WTC11 (cell line): ENCODE data around the gene CELSR1. TPM values are rescaled to one million over a fixed set of nuclear protein-coding genes. Genes with fewer than 3 reads are reported as not detected.

Source experiments
- ATAC-seq: fragments of 200-7000 bp; cut with Tn5 transposase; 2 replicates; pipeline ENCODE4 v1.10.0; 2021; ENCODE audit warnings: mild to moderate bottlenecking, moderate library complexity
- CTCF ChIA-PET: fragments of 300-600 bp; sonication (Branson Sonifier 250); formaldehyde crosslinking; loops from one replicate; lab custom pipeline; 2021; ENCODE audit warnings: antibody characterized with exemption; lab: Charles Lee
- POLR2A ChIA-PET: fragments of 350-600 bp; sonication (Branson Sonifier 250); formaldehyde crosslinking; loops from one replicate; lab custom pipeline; 2021; ENCODE audit warnings: antibody characterized with exemption; lab: Charles Lee
- DNase-seq: peaks from one replicate; pipeline ENCODE4 v3.0.0; 2021; ENCODE audit warnings: low spot score
- H3K27ac Mint-ChIP-seq: 2 replicates; pipeline ENCODE4 v1.8.0; 2021; ENCODE audit warnings: mixed read lengths
- H3K27me3 Mint-ChIP-seq: 2 replicates; pipeline ENCODE4 v1.8.0; 2021; ENCODE audit warnings: low read depth, mild to moderate bottlenecking, moderate library complexity, mixed read lengths
- H3K36me3 Mint-ChIP-seq: 2 replicates; pipeline ENCODE4 v1.8.0; 2021; ENCODE audit warnings: mixed read lengths
- H3K4me1 Mint-ChIP-seq: 2 replicates; pipeline ENCODE4 v1.8.0; 2022; ENCODE audit warnings: mixed read lengths
- H3K4me3 Mint-ChIP-seq: 2 replicates; pipeline ENCODE4 v1.8.0; 2021; ENCODE audit warnings: mild to moderate bottlenecking, moderate library complexity, mixed read lengths
- H3K9me3 Mint-ChIP-seq: 2 replicates; pipeline ENCODE4 v1.8.0; 2021; ENCODE audit warnings: mixed read lengths
- CDX4 ChIP-seq: fragments of 250-450 bp; sonication (Bioruptor Pico); IDR thresholded peaks from 2 replicates; pipeline ENCODE4 v1.9.0; 2021; ENCODE audit warnings: moderate library complexity, mild to moderate bottlenecking, inconsistent platforms, borderline replicate concordance
- ESRRA ChIP-seq: sonication (generic); formaldehyde crosslinking; IDR thresholded peaks from 2 replicates; pipeline ENCODE4 v1.8.1; 2022; ENCODE audit warnings: mild to moderate bottlenecking, missing genetic modification reagents, borderline replicate concordance
- FOXK1 ChIP-seq: sonication (generic); formaldehyde crosslinking; IDR thresholded peaks from 2 replicates; pipeline ENCODE4 v1.8.0; 2022; ENCODE audit warnings: mild to moderate bottlenecking, moderate library complexity, missing genetic modification reagents
- GRHL2 ChIP-seq: fragments of 250-450 bp; sonication (Bioruptor Pico); IDR thresholded peaks from 2 replicates; pipeline ENCODE4 v1.8.0; 2022; ENCODE audit warnings: mild to moderate bottlenecking, moderate library complexity; ENCODE audit not compliant: insufficient replicate concordance, severe bottlenecking
- GTF2I ChIP-seq: fragments of 250-450 bp; sonication (Bioruptor Pico); conservative IDR thresholded peaks from 2 replicates; pipeline ENCODE4 v1.4.0; 2021; ENCODE audit warnings: mild to moderate bottlenecking
- IRF1 ChIP-seq: sonication (generic); formaldehyde crosslinking; IDR thresholded peaks from 2 replicates; pipeline ENCODE4 v1.8.0; 2023; ENCODE audit warnings: missing genetic modification reagents
- JAZF1 ChIP-seq: fragments of 250-450 bp; sonication (Bioruptor Pico); IDR thresholded peaks from 2 replicates; pipeline ENCODE4 v1.9.0; 2021; ENCODE audit warnings: moderate library complexity, mild to moderate bottlenecking, inconsistent platforms
- MAX ChIP-seq: sonication (generic); formaldehyde crosslinking; IDR thresholded peaks from 2 replicates; pipeline ENCODE4 v1.8.0; 2022; ENCODE audit warnings: mild to moderate bottlenecking, missing genetic modification reagents
- NFATC4 ChIP-seq: fragments of 250-450 bp; sonication (Bioruptor Pico); IDR thresholded peaks from 2 replicates; pipeline ENCODE4 v1.9.0; 2021; ENCODE audit warnings: mild to moderate bottlenecking
- OVOL2 ChIP-seq: fragments of 250-450 bp; sonication (Bioruptor Pico); IDR thresholded peaks from 2 replicates; pipeline ENCODE4 v1.9.0; 2021; ENCODE audit warnings: mild to moderate bottlenecking, borderline replicate concordance
- PRRX2 ChIP-seq: fragments of 250-450 bp; sonication (Bioruptor Pico); IDR thresholded peaks from 2 replicates; pipeline ENCODE4 v1.8.0; 2021; ENCODE audit warnings: mild to moderate bottlenecking
- RORB ChIP-seq: fragments of 250-450 bp; sonication (Bioruptor Pico); IDR thresholded peaks from 2 replicates; pipeline ENCODE4 v1.9.0; 2021; ENCODE audit warnings: mild to moderate bottlenecking
- TCF7 ChIP-seq: sonication (generic); formaldehyde crosslinking; IDR thresholded peaks from 2 replicates; pipeline ENCODE4 v1.8.0; 2022; ENCODE audit warnings: mild to moderate bottlenecking, low read depth, missing genetic modification reagents, moderate library complexity
- ZNF317 ChIP-seq: sonication (generic); formaldehyde crosslinking; IDR thresholded peaks from 2 replicates; pipeline ENCODE4 v1.8.1; 2023; ENCODE audit warnings: low read depth, mild to moderate bottlenecking, moderate library complexity, missing genetic modification reagents, borderline replicate concordance
- ZNF396 ChIP-seq: fragments of 250-450 bp; sonication (Bioruptor Pico); IDR thresholded peaks from 2 replicates; pipeline ENCODE4 v1.8.0; 2021; ENCODE audit warnings: mild to moderate bottlenecking, moderate library complexity, borderline replicate concordance
- ZNF671 ChIP-seq: fragments of 250-450 bp; sonication (Bioruptor Pico); IDR thresholded peaks from 2 replicates; pipeline ENCODE4 v1.8.0; 2021; ENCODE audit warnings: mild to moderate bottlenecking
- total RNA-seq: library from RNA; stranded (reverse); gene quantifications from 3 replicates; pipeline ENCODE4 v1.2.3, GENCODE V29; 2021
- TF ChIP-seq, protein P1 (sequence below): sonication (generic); formaldehyde crosslinking; IDR thresholded peaks from 2 replicates; pipeline ENCODE4 v1.8.0; 2022; ENCODE audit warnings: mild to moderate bottlenecking, missing genetic modification reagents
- TF ChIP-seq, protein P2 (sequence below): fragments of 250-450 bp; sonication (Bioruptor Pico); conservative IDR thresholded peaks from 2 replicates; pipeline ENCODE4 v1.9.0; 2021; ENCODE audit warnings: mild to moderate bottlenecking
- TF ChIP-seq, protein P3 (sequence below): sonication (generic); formaldehyde crosslinking; IDR thresholded peaks from 2 replicates; pipeline ENCODE4 v1.8.1; 2023; ENCODE audit warnings: mild to moderate bottlenecking, missing genetic modification reagents

CELSR1 gene
- total RNA-seq, 1 experiment from 2014 or later, result 16.8 TPM

DNA sequence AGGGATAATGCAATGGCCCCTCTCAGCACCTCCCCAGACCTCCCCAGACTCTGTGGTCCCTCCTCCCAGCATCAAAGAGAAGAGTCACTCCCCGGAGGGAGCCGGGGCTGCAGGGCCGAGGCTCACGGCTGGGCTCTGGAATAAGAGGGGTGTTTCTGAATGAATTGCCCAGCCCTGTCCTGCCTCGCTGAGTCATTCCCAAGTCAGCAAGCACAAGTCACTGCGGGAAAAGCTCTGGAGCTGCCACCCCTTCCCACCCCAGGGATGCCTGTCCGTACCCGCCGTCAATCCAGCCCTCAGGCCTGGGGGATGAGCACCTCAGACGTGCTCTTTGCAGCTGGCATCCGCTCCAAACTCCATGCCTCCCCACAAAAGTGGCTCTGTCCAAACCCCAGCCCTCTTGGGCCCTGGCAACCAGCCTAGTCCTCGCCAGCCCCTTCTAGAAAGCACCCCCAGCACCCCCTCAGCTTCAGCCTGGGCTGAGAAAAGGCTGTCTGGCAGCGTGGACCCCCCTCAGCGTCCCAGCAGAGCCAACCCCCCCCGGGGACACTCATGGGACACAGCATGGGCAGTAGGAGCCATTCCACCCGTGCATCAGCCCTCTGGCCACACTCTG is 22.7 kb downstream of the CELSR1 start (continued):
- no peak for TF ChIP-seq CDX4 (CRISPR knock-in tag)
- no peak for TF ChIP-seq ZNF671 (CRISPR knock-in tag)
- no peak for TF ChIP-seq IRF1 (CRISPR knock-in tag)
- TF ChIP-seq ESRRA, result no peak
- TF ChIP-seq TCF7, result no peak
- no peak for TF ChIP-seq NFATC4 (CRISPR knock-in tag)
- TF ChIP-seq, protein P1, sequence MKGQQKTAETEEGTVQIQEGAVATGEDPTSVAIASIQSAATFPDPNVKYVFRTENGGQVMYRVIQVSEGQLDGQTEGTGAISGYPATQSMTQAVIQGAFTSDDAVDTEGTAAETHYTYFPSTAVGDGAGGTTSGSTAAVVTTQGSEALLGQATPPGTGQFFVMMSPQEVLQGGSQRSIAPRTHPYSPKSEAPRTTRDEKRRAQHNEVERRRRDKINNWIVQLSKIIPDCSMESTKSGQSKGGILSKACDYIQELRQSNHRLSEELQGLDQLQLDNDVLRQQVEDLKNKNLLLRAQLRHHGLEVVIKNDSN (CRISPR knock-in tag), result no peak
- TF ChIP-seq, protein P2, sequence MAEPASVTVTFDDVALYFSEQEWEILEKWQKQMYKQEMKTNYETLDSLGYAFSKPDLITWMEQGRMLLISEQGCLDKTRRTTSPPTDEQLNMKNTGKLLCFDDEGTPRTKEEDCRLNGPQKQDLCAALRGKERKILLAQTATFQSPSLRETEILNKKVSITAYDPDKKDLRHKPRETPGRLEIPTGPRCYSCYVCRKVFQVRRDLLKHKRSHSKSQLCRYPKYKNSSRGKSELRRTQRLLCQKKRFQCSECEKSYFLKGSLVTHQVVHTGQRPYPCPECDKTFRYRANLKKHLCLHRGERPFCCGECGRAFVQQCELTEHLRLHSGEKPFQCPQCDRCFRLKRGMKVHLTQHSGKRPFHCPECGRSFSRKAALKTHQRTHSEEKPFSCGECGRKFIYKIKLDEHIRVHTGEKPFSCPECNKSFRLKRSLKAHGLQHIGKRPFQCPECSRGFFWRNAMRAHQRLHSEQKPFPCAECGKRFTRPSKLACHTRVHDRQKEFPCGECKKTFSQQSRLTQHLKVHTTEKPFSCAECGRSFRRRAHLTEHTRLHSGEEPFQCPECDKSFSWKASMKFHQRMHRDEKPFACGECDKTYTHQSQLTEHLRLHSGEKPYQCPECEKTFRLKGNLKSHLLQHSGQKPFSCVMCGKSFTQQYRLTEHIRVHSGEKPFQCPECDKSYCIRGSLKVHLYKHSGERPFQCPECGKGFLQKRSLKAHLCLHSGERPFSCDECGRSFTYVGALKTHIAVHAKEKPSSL, result no peak
- TF ChIP-seq FOXK1 (CRISPR knock-in tag), result no peak
- no peak for TF ChIP-seq ZNF317
- TF ChIP-seq GTF2I, result no peak

DNA sequence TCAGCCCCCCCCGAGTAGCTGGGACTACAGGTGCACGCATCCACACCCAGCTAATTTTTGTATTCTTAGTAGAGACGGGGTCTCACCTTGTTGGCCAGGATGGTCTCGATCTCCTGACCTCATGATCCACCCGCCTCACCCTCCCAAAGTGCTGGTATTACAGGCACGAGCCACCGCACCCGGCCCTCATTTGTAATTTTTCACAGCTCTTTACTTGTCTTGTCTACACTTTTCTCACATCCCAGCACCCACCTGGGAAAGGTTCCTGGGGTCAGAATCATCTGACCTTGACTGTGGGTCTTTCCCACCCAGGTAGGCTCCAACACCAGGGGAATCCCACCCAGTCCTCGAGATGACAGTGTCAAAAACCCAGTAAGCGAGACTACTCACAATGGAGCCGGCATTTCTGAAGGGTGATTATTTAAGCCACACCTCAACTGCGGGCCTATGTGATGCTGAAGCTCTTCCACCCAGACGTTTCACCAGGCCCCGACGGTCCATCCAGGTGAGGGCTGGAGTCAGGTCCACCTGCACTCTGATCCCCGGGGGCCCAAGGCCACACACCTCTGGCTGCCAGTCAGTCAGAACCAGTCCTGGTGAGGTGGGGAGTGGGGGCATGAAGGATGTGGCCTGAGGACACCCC is 23.4 kb downstream of the CELSR1 start:
- peak overlapping the region; percentile 89 for H3K27ac Mint-ChIP-seq
- no peak for TF ChIP-seq RORB (CRISPR knock-in tag)
- TF ChIP-seq, protein P3, sequence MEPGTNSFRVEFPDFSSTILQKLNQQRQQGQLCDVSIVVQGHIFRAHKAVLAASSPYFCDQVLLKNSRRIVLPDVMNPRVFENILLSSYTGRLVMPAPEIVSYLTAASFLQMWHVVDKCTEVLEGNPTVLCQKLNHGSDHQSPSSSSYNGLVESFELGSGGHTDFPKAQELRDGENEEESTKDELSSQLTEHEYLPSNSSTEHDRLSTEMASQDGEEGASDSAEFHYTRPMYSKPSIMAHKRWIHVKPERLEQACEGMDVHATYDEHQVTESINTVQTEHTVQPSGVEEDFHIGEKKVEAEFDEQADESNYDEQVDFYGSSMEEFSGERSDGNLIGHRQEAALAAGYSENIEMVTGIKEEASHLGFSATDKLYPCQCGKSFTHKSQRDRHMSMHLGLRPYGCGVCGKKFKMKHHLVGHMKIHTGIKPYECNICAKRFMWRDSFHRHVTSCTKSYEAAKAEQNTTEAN (CRISPR knock-in tag), result no peak
- TF ChIP-seq GRHL2 (CRISPR knock-in tag), result no peak
- TF ChIP-seq ZNF396, result no peak
- no peak for ATAC-seq
- no peaks in the 10 kb centered on the region for H3K36me3 Mint-ChIP-seq
- H3K9me3 Mint-ChIP-seq, result no peaks in the 10 kb centered on the region
- peaks cover 20% of the 10 kb centered on the region for H3K4me1 Mint-ChIP-seq
- H3K4me3 Mint-ChIP-seq, result no peak overlapping the region
- ChIA-PET POLR2A (no interaction called here), CTCF (interaction anchor here (0.6 to 1.6 kb wide), 3 partner anchors 28 to 146 kb away, joined by 3 to 8 read pairs (median 3); no protein-coding TSS in a partner anchor)
- no peak for DNase-seq
- no peaks in the 10 kb centered on the region for H3K27me3 Mint-ChIP-seq

GRCh38 chr22:46512683-46513082 is 24.7 kb downstream of the CELSR1 start:
- Mint-ChIP-seq H3K4me3 (no peak overlapping the region), H3K36me3 (no peaks in the 10 kb centered on the region), H3K9me3 (no peaks in the 10 kb centered on the region), H3K27me3 (no peaks in the 10 kb centered on the region), H3K27ac (0 out of 2 replicates have a peak overlapping the region, but pooled peaks have one; percentile 21), H3K4me1 (peaks cover 27% of the 10 kb centered on the region)
- no peak for TF ChIP-seq OVOL2 (CRISPR knock-in tag)
- TF ChIP-seq PRRX2 (CRISPR knock-in tag), result no peak
- TF ChIP-seq, protein P1 (CRISPR knock-in tag), result no peak
- TF ChIP-seq JAZF1 (CRISPR knock-in tag), result no peak
- no peak for TF ChIP-seq MAX
- ChIA-PET POLR2A (no interaction called here), CTCF (no interaction called here)
- ATAC-seq (no peak), DNase-seq (no peak)
